GM12873 (cell line): Measurements from ENCODE around the gene CNOT3.

Experiments used
- CTCF ChIP-seq: IDR thresholded peaks from 2 replicates; pipeline ENCODE4 v1.5.1; 2012; ENCODE audit warnings: low read depth, mild to moderate bottlenecking, moderate library complexity, low read length, control low read depth; ENCODE audit not compliant: insufficient read depth; ENCODE audit errors: missing control alignments

CNOT3 gene

DNA sequence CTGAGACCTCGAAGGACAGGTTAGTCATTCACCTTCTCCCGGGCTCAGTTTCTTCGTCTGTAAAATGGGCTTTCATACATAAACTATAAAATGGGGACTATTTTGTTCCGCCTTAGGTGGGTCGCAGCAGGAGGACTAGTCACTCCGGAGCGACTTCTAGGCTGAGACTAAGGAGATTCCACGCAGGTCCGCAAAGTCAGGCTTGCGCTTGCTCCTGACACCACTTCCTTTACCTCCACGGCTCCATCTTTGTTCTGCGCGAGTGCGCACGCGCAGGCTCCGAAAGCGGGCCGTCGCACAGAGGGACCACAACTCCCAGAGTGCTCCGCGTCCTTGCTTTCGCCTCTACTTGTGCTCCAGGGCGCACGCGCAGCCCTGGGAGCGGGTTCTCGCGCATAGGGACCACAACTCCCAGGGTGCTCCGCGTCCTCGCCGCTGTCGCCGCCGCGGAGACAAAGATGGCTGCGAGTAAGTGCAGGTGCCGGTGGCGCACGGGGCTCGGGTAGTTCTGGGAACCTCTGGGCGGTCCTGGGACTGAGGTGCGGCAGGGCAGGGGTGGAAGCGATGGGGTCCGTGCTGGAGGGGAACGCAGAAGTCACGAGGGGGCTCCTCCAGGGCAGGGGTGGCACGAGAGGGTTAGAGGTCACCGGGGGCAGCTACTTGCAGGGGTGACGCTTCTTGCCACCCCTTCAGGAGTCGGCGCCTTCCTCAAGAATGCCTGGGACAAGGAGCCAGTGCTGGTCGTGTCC, 35.0 kb upstream of the CNOT3 start, which contains the start of gene NDUFA3:
Gene NDUFA3, plus strand, starts transcription at position 435 of the 749 bp plus-strand sequence. Its CDS starts 24 bp downstream, at position 459.
- no peak for TF ChIP-seq CTCF

GRCh38 chr19:54104998-54105715, 32.4 kb upstream of the CNOT3 start:
- no peak for TF ChIP-seq CTCF

GRCh38 chr19:54105796-54106195, 31.8 kb upstream of the CNOT3 start:
- TF ChIP-seq CTCF: no peak

DNA sequence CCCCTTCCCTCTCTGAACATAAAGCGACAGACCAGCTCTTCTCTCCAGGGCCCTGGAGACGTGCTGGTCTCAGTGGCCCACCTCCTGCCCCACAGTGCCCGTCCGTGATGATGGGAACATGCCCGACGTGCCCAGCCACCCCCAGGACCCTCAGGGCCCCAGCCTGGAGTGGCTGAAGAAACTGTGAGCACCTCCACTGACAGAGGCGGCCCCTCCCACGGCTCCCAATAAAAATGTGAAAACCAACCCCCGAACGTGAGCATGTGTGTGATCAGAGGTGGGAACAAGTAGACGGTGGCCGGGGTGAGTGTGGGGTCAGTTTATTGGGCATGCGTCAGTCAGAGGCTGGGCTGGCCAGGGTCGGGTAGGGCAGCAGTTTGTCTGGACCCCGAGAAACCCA, 30.8 kb upstream of the CNOT3 start:
- no peak for TF ChIP-seq CTCF

DNA sequence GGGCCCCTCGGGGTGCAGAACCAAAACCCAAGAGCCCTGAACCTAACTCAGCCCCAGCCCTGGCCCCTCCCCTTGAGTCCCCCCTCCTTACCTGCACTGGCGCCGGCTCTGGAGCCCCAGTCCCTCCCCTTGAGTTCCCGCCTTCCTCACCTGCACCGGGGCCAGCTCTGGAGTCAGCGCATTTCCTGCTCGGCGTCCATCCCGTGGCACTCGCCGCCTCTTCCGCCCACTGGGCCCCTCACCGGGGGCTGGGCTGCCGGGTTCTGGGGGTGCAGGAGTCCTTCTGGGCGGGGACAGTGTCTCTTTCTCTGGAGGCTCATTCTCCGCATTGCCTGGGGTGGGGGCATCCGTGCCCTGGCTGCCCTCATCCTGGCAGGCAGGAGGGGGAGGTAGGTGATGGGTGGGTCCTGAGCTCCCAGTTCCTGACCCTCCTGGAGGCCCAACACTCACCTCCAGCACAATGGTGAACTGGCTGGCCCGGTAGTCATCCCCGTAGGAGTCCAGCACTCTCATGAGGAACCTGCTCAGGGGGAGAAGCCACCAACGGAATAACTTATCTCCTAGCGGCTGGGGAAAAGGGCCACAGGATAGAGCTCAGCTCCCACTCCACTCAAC, 29.6 kb upstream of the CNOT3 start:
- TF ChIP-seq CTCF: no peak

GRCh38 chr19:54108496-54108895, 29.1 kb upstream of the CNOT3 start:
- no peak for TF ChIP-seq CTCF

DNA sequence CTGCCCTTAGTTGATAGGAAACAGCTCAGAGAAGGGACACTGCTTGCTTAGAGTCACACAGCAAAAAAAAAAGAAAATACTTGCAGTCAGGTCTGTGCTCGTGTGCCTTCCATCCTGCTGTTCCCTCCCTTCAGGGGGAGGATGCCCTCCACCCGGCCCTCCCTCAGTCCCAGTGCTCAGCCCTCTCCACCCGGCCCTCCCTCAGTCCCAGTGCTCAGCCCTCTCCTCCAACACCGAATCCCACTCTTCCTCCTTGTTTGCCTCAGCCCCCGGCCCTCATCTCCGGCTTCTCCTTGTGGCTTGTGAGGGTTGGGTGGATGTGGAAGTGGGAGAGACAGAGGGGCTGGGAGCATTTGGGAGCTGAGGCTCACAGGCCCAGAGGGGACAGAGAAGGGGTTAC, 27.9 kb upstream of the CNOT3 start:
- TF ChIP-seq CTCF: no peak
